ENCODE results near the gene ASTN2.

DNA sequence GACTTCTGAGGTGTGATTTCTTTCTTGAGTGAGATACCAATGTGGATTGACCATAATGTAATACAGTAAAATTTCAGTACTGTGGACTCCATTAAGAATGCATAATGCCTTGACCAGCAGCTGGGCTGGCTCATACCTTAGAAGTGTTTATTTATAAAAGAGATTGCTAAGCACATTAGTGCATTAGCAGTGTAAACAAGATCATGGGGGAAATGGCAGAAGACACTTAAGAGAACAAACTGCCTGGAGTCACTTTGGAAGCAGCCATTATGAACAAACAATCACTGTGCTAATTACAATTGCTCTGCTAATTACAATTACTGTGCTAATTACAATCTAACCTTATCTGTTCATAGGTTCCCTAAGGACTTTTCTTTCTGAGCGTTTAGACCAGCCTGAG is 623.5 kb downstream of the ASTN2 start:
- no peak for TF ChIP-seq CTCF (IDR thresholded peaks at IDR 0.05)
- no peak for TF ChIP-seq POLR2A (IDR thresholded peaks at IDR 0.05)
- no peak for TF ChIP-seq POLR2AphosphoS5 (IDR thresholded peaks at IDR 0.05)

All from prostate gland (tissue), 2 donors.